HS-5 (cell line): ENCODE measurements around the gene CNOT11.
"Not testable (repeated sequence)": the region's sequence is repeated elsewhere in the genome, so short reads cannot be mapped to it uniquely, and the experiment has no call there.

Experiments used
- DNase-seq: peaks from one replicate; pipeline ENCODE4 v3.0.0-alpha.2; 2012; ENCODE audit warnings: low read depth

Gene CNOT11

DNA sequence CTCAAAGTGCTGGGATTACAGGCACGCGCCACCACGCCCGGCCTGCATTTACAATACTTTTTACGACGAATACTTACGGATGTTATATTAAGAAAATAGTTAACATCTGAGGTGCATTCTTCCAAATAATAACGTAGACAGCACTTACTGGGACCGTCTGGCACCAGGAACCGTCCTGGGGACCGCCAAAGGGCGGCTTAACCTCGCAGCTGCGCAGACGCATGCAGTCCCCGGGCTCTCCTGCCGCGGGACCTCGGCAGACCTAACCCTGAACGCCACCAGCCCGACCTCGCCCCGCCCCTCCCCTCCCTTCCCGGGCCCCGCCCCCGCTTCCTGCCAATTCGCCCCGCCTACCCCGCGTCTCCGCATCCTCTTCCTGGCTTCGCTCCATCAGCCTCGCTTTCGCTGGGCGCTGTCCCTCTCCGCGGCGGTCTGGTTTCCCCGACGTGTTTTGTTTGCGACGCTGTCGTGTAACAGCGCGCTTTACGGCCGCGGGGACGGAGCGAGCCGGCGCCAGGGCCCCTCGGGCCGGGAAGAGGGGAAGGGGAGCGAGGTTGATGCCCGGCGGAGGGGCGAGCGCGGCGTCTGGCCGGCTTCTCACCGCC, at the start of gene CNOT11:
Gene CNOT11 (plus strand): TSS at position 479 of the 605 bp plus-strand sequence. CDS start 79 bp downstream, at position 558.
- DNase-seq: peak; percentile 100

DNA sequence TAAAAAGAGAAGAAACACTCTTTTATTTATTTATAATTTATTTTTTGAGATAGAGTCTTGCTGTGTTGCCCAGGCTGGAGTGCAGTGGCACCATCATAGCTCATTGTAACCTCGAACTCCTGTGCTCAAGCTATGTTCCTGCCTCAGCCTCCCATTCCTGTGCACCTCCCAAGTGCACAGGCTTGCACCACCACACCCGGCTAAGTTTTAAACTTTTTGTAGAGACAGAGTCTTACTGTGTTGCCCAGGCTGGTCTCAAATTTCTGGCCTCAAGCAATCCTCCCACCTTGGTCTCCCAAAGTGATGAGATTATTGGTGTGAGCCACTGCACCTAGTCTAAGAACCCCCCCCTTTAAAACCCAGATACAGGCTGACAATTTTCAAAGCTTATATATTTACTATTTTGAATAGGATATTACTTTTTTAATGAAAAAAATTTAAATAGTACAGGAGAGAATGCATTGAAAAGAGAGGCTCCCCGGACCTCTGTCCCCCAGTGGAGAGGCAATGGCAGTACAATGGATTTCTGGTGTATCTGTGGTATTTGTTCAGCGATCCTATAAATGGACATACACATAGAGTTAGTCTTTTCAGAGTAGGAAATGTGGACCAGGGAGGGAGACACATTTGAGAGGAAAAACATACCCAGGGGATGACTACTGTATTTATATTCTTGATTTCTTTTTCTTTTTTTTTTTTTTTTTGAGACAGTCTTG, 48.1 kb upstream of the CNOT11 start:
- peak; percentile 40 for DNase-seq

DNA sequence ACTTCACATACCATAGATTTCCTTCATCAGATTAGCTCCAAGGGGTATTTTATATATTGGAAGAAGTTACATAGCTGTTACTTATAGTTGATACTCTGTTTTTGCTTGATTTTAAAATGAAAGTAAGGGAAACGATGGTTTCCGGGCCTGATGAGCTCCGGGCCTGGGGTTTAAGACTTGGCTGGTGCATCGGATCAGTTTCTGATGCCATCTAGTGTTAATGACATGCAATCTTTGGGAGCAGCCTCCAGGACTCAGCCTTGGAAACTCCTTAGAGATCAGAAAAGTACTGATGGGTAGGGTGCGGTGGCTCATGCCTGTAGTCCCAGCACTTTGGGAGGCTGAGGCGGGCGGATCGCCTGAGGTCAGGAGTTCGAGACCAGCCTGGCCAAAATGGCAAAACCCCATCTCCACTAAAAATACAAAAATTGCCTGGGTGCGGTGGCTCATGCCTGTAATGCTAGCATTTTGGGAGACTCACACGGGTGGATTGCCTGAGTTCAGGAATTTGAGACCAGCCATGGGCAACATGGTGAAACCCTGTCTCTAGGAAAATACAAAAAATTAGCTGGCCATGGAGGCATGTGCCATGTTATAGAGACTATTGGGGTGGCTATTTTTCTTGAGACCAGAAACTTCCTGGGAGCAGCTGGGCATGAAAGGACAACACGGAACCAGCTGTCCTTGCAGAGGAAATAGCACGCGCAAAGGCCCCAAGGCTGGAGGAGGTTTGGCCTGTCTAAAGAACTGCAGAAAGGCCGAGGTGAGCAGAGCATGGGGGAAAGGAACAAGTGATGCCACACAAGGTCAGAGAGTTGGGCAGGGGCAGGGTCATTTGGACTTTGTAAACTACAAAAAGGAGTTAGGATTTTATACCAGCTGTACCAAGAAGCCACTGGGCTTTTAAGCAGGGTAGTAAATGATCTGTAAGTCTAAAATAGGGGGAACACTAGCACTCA, 46.9 kb upstream of the CNOT11 start:
- peak; percentile 100 for DNase-seq

DNA sequence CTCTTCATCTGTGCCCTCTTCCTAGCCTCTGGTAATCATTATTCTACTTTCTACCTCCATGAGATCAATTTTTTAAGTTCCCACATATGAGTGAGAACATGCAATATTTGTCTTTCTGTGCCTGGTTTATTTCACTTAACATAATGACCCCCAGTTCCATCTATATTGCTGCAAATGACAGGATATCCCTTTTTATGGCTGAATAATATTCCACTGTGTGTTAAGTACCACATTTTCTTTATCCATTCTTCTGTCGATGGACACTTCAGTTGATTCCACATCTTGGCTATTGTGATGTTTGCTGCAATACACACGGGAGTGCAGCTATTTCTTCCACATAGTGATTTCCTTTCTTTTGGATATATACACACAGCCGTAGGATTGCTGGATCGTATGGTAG, 43.9 kb upstream of the CNOT11 start:
- no peak for DNase-seq

DNA sequence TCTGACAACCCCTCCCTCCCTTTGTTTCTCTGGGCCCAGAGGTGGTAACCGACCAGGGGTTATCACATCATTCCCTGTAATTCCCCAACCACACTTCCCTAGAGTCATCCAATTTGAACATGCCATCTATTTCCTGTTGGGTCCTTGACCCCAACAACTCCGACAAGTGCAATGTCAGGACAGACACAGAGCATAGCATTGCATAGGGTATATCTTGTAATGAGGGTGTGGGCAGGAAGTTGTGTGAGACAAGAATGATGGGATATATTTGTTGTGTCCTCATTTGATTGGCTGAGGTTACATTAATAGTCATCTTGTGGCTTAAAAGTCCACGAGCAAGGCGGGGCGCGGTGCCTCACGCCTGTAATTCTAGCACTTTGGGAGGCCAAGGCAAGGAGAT, 33.4 kb upstream of the CNOT11 start:
- DNase-seq: no peak

DNA sequence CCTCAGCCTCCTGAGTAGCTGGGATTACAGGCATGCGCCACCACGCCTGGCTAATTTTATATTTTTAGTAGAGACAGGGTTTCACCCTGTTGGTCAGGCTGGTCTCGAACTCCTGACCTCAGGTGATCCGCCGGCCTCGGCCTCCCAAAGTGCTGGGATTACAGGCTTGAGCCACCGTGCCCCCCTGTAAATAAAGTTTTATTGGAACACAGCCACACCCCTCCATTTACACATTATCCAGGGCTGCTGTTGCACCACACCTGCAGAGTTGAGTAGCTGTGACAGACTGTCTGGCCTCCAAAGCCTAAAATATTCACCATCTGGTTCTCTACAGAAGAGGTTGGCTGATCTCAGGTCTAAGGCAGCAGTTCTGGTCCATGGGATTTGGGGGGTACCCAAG, 32.6 kb upstream of the CNOT11 start:
- not testable (repeated sequence) for DNase-seq

DNA sequence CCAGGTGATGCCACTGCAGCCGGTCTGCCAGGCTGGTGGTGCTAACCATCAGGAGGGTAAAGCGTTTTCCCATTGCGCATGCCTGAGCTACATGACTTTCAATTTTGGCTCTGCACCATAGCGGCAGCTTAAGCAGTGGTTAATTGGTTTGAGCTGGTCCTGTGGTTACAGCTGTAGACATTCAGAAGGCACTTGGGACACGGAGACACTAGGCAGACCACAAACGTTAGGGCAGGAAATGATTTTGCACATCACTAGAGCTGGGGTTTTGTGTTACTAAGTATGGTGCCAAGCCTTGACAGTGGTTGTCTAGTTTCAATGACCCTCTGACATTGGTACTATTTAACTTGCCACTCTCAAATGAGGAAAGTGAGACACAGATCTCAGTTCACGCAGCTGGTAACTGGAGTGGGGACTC, 28.9 kb upstream of the CNOT11 start:
- DNase-seq: no peak

DNA sequence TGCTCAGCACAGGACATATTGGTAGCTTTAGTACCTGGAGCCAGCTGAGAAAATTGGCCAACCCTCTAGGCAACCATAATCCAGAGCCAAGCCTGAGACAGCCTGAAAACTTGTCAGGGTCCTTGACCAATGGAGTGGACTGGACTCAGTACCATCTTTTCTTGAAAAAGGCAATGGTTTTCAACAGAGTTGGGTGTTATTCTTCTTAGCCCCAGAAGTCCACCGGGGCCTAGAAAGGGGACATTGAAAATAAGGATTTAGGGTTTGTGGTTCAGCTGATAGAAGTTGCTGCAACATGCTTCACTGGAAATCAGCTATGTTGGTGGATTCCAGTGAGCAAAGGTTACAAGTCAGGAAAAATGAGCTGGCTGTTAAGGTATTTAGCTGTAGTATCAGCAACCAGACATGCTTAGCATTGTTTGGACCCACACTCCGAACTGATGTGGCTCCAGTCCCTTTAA, 22.1 kb upstream of the CNOT11 start:
- no peak for DNase-seq

DNA sequence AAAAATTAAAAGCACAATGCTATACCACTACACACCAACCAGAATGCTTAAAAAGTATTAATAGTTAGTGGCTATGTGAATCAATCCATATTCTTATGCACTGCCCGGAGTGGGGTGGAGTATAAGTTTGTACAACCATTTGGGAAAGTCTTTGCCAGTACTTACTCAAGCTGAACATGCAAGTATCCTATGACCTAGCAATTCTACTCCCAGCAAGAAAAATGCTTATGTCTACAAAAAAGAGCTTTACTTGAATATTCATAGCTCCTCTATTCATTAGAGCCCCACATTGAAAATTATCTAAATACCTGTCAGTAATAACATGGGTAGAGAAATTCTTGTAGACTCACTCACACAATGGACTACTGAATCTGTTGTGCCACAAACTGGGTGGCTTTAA, 21.4 kb upstream of the CNOT11 start:
- no peak for DNase-seq

DNA sequence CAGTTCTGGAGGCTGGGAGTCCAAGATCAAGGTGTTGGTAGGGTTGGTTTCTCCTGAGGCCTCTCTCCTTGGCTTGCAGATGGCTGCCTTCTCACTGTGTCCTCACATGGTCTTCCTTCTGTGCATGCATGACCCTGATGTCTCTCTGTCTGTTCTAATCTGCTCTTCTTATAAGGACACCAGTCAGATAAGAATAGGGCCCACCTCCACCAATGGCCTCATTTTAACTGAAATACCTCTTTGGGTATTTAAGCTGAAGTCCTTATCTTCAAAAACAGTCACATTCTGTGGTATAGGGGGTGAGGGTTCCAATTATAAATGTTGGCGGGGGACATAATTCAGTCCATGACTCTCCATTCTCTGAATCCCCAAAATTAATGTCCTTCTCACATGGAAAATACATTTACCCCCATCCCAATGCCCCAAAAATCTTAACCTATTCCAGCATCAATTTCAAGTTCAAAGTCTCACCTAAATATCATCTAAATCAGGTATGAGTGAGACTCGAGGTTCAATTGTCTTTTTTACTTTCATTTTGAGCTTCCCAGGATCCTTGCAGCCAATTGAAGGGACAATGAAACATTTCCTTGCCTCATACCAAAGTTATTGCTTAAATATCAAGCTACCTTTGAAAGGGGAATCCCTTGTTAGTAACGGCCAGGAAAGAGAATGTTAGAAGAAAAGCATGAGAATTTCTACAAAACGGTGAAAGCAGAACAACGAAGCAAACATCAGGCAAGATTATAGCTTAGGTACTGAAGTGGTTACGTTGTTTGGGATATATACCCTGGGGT, 20.6 kb upstream of the CNOT11 start:
- DNase-seq: no peak

DNA sequence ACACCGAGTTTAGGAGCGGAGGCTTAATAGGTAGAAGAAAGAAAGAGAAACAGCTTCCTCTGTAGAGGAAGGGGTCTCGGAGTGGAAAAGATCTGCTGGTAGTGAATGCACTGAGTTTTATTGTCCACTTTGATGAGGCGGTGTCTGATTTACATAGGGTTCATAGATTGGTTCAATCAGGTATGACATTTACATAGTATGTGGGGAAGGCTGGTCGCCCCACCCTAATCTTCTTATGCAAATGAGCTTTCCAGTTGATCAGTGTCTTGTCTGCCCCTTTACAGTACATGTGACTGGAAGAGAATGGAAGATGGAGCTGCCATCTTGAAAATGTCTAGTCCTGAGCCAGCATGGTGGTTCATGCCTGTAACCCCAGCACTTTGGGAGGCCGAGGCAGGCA, 19.9 kb upstream of the CNOT11 start:
- DNase-seq: no peak

DNA sequence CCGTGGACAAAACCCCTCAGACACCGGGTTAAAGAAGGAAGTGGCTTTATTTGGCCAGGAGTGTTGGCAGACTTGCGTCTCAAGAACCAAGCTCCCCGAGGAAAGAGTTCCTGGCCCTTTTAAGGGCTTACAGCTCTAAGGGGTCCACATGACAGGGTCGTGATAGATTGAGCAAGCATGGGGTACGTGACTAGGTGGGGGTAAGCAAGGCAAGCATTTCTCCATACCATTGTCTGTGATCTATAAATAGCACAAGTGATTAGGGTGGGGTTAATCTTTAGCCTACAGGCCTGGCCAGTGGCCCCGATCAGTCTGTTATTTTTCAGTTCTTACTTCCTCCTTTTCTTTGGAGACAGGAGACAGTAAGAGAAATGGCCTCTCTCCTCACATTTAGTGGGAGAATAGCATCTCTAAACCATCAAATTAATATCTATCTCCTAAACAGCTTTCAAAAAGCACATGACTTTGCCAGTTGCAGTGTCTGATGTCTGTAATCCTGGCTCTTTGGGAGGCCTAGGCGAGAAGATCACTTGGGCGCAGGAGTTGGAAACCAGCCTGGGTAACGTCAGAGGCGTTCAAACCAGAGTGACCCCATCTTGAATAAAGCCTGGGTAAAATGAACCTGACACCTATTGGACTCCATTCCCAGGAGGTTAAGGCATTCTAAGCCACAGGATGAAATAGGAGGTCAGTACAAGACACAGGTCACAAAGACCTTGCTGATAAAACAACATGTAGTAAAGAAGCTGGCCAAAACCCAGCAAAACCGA, 18.3 kb upstream of the CNOT11 start:
- DNase-seq: no peak

DNA sequence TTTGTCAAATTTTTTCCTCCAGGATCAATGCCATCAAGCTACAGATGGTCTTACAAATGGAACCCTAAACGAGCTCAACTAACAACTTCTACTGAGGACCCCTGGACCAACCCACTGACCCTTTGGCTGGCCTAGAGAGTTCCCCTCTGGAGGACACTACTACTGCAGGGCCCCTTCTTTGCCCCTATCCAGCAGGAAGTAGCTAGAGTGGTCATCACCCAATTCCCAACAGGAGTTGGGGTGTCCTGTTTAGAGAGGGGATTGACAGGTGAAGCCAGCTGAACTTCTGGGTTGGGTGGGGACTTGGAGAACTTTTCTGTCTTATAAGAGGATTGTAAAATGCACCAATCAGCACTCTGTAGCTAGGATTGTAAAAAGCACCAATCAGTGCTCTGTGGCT, 16.7 kb upstream of the CNOT11 start:
- not testable (repeated sequence) for DNase-seq

DNA sequence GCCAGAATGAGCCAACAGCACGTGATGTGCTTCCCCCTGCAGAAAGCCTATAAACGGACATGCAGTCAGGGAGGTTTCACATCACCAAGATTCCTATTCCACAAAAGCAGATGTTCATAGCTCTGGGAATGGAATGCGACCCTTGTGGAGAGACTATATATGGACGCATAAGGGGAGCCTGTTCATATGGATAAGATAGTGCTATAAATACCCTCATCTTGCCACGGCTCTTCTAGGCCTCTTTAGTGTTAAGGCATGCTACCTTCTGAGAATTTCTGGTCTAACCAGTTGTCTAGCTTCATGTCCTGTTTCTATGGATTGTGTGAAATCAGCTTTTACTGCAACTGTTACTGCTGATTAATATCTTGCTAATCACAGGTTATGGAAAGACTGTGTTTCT, 14.7 kb upstream of the CNOT11 start:
- not testable (repeated sequence) for DNase-seq

DNA sequence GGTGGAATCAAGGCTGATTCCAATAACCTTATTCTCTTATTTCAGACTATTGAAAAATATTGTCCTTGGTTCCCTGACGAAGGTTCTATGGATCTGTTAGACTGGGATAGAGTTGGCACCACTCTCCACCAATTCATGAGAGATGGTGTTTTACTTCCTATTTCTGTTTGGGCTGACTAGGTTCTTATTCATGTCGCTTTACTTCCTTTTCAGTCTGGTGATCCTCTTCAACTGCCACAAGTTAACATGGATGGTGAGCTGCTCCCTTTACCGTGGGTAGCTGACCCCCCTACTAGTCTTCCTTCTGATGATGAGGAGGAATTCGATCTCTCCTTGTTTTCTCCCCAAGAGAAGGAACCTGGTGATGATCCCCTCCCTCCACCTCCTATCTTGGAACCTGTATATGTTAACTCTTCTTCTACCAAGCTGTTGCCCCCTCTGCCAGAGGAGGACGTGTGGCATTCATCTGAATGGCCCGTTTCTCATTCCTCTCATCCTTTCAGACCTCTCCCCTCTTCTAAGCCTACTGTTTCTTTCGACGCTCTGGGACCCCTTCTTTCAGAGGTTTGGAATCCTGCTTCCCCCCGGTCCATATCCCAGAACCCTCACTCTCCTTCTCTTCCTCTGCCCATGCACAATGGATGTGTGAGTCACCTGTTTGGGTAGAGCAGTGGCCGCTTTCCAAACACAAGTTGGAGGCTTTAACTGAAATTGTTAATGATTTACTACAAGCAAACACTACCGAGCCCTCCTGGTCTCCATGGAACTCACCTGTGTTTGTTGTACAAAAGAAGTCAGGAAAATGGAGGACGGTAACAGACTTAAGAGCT, 13.5 kb upstream of the CNOT11 start:
- DNase-seq: no peak

DNA sequence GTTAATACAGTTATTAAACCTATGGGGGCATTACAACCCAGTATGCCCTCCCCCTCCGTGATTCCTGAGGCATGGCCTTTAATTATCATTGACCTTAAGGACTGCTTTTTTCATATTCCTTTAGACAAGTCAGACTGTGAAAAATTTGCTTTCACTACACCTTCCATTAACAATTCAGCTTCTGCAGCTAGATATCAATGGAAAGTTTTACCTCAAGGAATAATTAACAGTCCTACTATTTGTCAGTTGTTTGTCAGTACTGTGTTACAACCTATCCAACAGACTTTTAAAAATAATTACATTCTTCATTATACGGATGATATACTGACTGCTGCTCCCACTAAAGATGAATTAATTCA, 12.9 kb upstream of the CNOT11 start:
- not testable (repeated sequence) for DNase-seq

DNA sequence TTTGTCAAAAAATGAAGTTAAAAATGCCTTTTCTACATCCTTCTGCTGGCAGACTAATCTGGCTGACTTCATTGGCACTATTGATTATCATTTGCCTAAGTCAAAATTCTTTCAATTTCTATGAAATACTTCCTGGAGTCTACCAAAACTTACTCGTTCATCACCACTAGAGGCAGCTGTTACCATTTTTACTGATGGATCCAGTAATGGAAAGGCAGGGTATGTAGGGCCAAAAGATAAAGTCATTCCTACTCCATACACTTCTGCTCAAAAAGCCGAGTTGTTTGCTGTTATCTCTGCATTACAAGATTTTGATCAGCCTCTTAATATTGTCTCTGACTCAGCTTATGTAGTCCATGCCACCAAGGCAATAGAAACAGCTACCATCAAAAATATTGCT, 12.0 kb upstream of the CNOT11 start:
- DNase-seq: not testable (repeated sequence)

DNA sequence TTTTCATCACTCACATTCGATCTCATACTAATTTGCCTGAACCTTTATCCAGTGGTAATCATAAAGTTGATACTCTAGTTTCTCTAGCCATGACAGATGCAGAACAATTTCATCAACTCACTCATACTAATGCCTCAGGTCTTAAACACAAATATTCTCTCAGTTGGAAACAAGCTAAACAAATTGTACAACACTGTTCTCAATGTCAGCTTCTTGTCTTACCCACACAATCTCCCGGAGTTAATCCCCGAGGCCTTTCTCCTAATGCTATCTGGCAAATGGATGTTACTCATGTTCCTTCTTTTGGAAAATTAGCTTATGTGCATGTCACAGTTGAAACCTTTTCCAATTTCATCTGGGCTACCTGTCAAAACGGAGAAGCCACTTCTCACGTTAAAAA, 11.5 kb upstream of the CNOT11 start:
- DNase-seq: no peak

DNA sequence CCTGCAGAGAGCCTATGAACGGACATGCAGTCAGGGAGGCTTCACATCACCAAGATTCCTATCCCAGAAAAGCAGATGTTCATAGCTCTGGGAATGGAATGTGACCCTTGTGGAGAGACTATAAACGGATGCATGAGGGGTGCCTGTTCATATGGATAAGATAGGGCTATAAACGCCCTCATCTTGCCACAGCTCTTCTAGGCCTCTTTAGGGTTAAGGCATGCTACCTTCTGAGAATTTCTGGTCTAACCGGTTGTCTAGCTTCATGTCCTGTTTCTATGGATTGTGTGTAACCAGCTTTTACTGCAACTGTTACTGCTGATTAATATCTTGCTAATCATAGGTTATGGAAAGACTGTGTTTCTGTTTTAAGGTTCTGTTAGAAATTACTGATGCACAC, 8.3 kb upstream of the CNOT11 start:
- DNase-seq: not testable (repeated sequence)

DNA sequence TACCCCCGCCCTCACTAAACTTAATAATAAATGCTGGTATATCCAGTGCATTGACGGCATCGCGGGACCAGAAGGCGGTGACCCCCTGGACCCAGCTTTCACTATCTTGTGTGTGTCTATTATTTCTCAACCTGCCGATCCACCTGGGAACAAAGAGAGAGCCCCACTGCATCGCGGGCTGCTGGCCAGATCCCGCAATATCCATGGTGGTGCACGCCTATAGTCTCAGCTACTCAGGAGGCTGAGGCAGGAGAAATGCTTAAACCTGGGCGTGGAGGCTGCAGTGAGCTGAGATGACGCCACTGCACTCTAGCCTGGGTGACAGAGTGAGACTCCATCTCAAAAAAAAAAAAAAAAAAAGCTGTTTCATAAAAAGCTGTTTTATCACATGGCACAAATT, 7.8 kb upstream of the CNOT11 start:
- not testable (repeated sequence) for DNase-seq
